Measurements from ENCODE around the gene ZNF385A.

GRCh38 chr12:54330442-54330841 is 54.1 kb downstream of the ZNF385A start:
- TF ChIP-seq CTCF (IDR thresholded peaks at IDR 0.05; ENCODE audit: poor library complexity, severe bottlenecking) (no peak), MXI1 (conservative IDR thresholded peaks at IDR 0.05; ENCODE audit: poor library complexity, severe bottlenecking) (no peak), RAD21 (conservative IDR thresholded peaks at IDR 0.05) (no peak)
